Sciatic nerve (tissue), 2 donors: ENCODE data around the gene PTPRG. TPM values are rescaled to one million over a fixed set of nuclear protein-coding genes. Genes with fewer than 3 reads are reported as not detected.
A peak's percentile ranks its signal among the peaks of the same experiment; 100 is the strongest.

Experiments used
- ATAC-seq: fragments of 200-7000 bp; cut with Tn5 transposase; one replicate; pipeline ENCODE4 v1.9.1; 2020; ENCODE audit warnings: mild to moderate bottlenecking, moderate library complexity
- DNase-seq: peaks from one replicate; pipeline ENCODE4 v3.0.0-alpha.2; 2020; ENCODE audit warnings: low spot score
- intact Hi-C: fragments of 100-400 bp; cut with DNase I; formaldehyde crosslinking; loops from one replicate; pipeline ENCODE4 v1.14.2; 2022
- total RNA-seq: library from RNA; stranded (reverse); fragmentation: NEBNext Ultra II Directional; extraction: Animal tissue kit (Norgen Biotek cat#: 25700); gene quantifications from one replicate; pipeline ENCODE4 v1.2.1, GENCODE V29; 2021
- donor health status: DM: no; HTN: no; CAD: no.
- donor health status: DM: no; HTN: no; CAD: no.

PTPRG gene
- total RNA-seq, 1 donor from 2014 or later: 67.7 TPM

- ATAC-seq: peak; percentile 74
- intact Hi-C loops: loop anchor here (10.0 kb wide), 1 partner anchor 244 kb away; no protein-coding TSS in a partner anchor
- DNase-seq: peak; percentile 87
Observed at GRCh38 chr3:61560517-61561373, 626 bp upstream of the PTPRG start.

GRCh38 chr3:61562042-61562720 is 810 bp downstream of the PTPRG start:
- DNase-seq (peak; percentile 59), ATAC-seq (no peak)
- intact Hi-C loops: loop anchor here (10.0 kb wide), 1 partner anchor 243 kb away; no protein-coding TSS in a partner anchor

- DNase-seq (no peak), ATAC-seq (peak; percentile 2)
- intact Hi-C loops: loop anchor here (10.0 kb wide), 1 partner anchor 242 kb away; no protein-coding TSS in a partner anchor
Observed at GRCh38 chr3:61562721-61563312, 1.4 kb downstream of the PTPRG start.

GRCh38 chr3:61563313-61564271 is 2.2 kb downstream of the PTPRG start:
- ATAC-seq (no peak), DNase-seq (no peak)
- intact Hi-C loops: loop anchor here (10.0 kb wide), 1 partner anchor 241 kb away; no protein-coding TSS in a partner anchor

GRCh38 chr3:61564395-61565059 is 3.2 kb downstream of the PTPRG start:
- intact Hi-C loops: loop anchor here (10.0 kb wide), 1 partner anchor 240 kb away; no protein-coding TSS in a partner anchor
- peak; percentile 71 for ATAC-seq
- peak; percentile 89 for DNase-seq

- intact Hi-C loops: loop anchor here (10.0 kb wide), 1 partner anchor 239 kb away; no protein-coding TSS in a partner anchor
- DNase-seq: no peak
- no peak for ATAC-seq
Observed at GRCh38 chr3:61565569-61565968, 4.2 kb downstream of the PTPRG start.

GRCh38 chr3:61568127-61568526 is 6.8 kb downstream of the PTPRG start:
- ATAC-seq (no peak), DNase-seq (no peak)
- intact Hi-C loops: loop anchor here (10.0 kb wide), 1 partner anchor 237 kb away; no protein-coding TSS in a partner anchor

GRCh38 chr3:61569856-61570580 is 8.6 kb downstream of the PTPRG start:
- ATAC-seq: no peak

GRCh38 chr3:61570813-61571212 is 9.4 kb downstream of the PTPRG start:
- intact Hi-C loops: no loop called here
- ATAC-seq (no peak), DNase-seq (no peak)

More at GRCh38 chr3:61569856-61570580, 8.6 kb downstream of the PTPRG start:
- no peak for DNase-seq
- intact Hi-C loops: loop anchor here (10.0 kb wide), 1 partner anchor 235 kb away; no protein-coding TSS in a partner anchor

GRCh38 chr3:61571516-61572336 is 10.4 kb downstream of the PTPRG start:
- DNase-seq: no peak
- peak; percentile 65 for ATAC-seq
- intact Hi-C loops: no loop called here

- ATAC-seq (no peak), DNase-seq (no peak)
- intact Hi-C loops: no loop called here
Observed at GRCh38 chr3:61572879-61573278, 11.5 kb downstream of the PTPRG start.

- DNase-seq (no peak), ATAC-seq (no peak)
- intact Hi-C loops: no loop called here
Observed at GRCh38 chr3:61573441-61573840, 12.1 kb downstream of the PTPRG start.

GRCh38 chr3:61574854-61575253 is 13.5 kb downstream of the PTPRG start:
- intact Hi-C loops: no loop called here
- no peak for DNase-seq
- ATAC-seq: no peak

GRCh38 chr3:61575893-61576292 is 14.5 kb downstream of the PTPRG start:
- intact Hi-C loops: no loop called here
- ATAC-seq (no peak), DNase-seq (no peak)

- ATAC-seq (no peak), DNase-seq (no peak)
- intact Hi-C loops: no loop called here
Observed at GRCh38 chr3:61577760-61578159, 16.4 kb downstream of the PTPRG start.

- ATAC-seq (no peak), DNase-seq (no peak)
- intact Hi-C loops: no loop called here
Observed at GRCh38 chr3:61578667-61579367, 17.4 kb downstream of the PTPRG start.
